Measurements from ENCODE around the gene LSM7.

Gene LSM7

GRCh38 chr19:2320049-2320448, 8.3 kb downstream of the LSM7 start:
- no peak for DNase-seq

- DNase-seq, result no peak
These were observed 8.8 kb downstream of the LSM7 start for GRCh38 chr19:2319551-2319950.

GRCh38 chr19:2318923-2319322, 9.5 kb downstream of the LSM7 start:
- no peak for DNase-seq

- no peak for DNase-seq
These were observed 10.6 kb downstream of the LSM7 start for GRCh38 chr19:2317756-2318155.

- DNase-seq, result no peak
These were observed 11.1 kb downstream of the LSM7 start for GRCh38 chr19:2317300-2317699.

- peak; percentile 45 for DNase-seq
These were observed 12.5 kb downstream of the LSM7 start for GRCh38 chr19:2315818-2316353.

GRCh38 chr19:2315121-2315817, 13.1 kb downstream of the LSM7 start:
- DNase-seq, result no peak

- no peak for DNase-seq
These were observed 15.4 kb downstream of the LSM7 start for GRCh38 chr19:2312820-2313501.

GRCh38 chr19:2311093-2311492, 17.3 kb downstream of the LSM7 start:
- DNase-seq, result no peak

- no peak for DNase-seq
These were observed 18.5 kb downstream of the LSM7 start for GRCh38 chr19:2309734-2310362.

- DNase-seq, result no peak
These were observed 20.3 kb downstream of the LSM7 start, which contains the start of gene LINGO3 for GRCh38 chr19:2308114-2308556. Gene LINGO3, minus strand, starts transcription at chr19:2308154. Its CDS starts 16,378 bp downstream, at chr19:2291776.

- DNase-seq, result no peak
These were observed 20.8 kb downstream of the LSM7 start for GRCh38 chr19:2307518-2308012.

- DNase-seq, result no peak
These were observed 21.4 kb downstream of the LSM7 start for GRCh38 chr19:2306971-2307370.

GRCh38 chr19:2306281-2306806, 22.0 kb downstream of the LSM7 start:
- no peak for DNase-seq

- no peak for DNase-seq
These were observed 22.7 kb downstream of the LSM7 start for GRCh38 chr19:2305452-2306280.

GRCh38 chr19:2303211-2303798, 25.1 kb downstream of the LSM7 start:
- DNase-seq, result no peak

- no peak for DNase-seq
These were observed 25.8 kb downstream of the LSM7 start for GRCh38 chr19:2302319-2303210.

GRCh38 chr19:2300533-2300932, 27.9 kb downstream of the LSM7 start:
- no peak for DNase-seq

GRCh38 chr19:2296141-2296540, 32.2 kb downstream of the LSM7 start:
- DNase-seq, result no peak

GRCh38 chr19:2294687-2295335, 33.6 kb downstream of the LSM7 start:
- DNase-seq, result no peak

Data from kidney glomerular epithelial cell (primary cell).